ENCODE data around the gene ERVV-1. TPM values are rescaled to one million over a fixed set of nuclear protein-coding genes. Genes with fewer than 3 reads are reported as not detected.

ERVV-1 gene
- total and polyA plus RNA-seq, 2 donors (not counting 3 experiments of a cell fraction or from before 2014, with no cell fraction given), result not detected

DNA sequence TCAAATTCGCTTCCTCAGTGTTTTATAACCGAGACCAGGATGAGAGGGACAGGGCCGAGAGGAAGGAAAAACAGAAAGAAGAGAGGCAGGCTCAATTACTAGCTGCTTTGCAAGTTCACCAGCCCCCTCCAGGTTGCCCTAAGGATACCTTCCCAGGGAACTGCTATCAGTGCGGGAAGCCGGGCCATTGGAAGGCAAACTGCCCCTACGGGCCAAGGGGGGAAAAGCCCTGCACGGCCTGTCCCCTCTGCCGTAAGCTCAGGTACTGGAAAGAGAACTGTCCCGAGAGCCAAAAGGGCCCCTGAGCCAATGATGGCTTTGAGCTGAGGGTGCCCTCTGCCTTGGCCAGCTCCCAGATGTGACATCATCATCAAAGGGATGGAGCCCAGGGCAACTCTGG is 3.2 kb upstream of the ERVV-1 start:
- H3K9ac ChIP-seq (replicated peaks; ENCODE audit: extremely low read depth, insufficient read depth, low read length), result no peak overlapping the region
- H3K9me3 ChIP-seq (replicated peaks; ENCODE audit: control insufficient read depth, insufficient read depth, low read length), result no peaks in the 10 kb centered on the region
- dilution Hi-C loops (cut with MboI; ENCODE audit: extremely low pct_ligation_motif_present, low sequenced_read_pairs) (no loop called here), intact Hi-C loops (cut with micrococcal nuclease) (no loop called here)
- no TSS peak for BruUV-seq (replicated peaks)
- H3K79me2 ChIP-seq (ENCODE audit: control insufficient read depth, insufficient read depth, low read length), result no peaks in the 10 kb centered on the region
- no peak overlapping the region for H3K27ac ChIP-seq (ENCODE audit: insufficient read depth, low read depth, low read length)
- POLR2A ChIA-PET, result no interaction called here
- H2AFZ ChIP-seq (ENCODE audit: low read depth, low read length), result no peak overlapping the region
- FAIRE-seq, result no peak
- H3K36me3 ChIP-seq (ENCODE audit: control insufficient read depth in 2 of 2, extremely low read depth in 1 of 2, insufficient read depth in 2 of 2, low read length in 2 of 2), result no peaks in the 10 kb centered on the region
- no peaks in the 10 kb centered on the region for H3K4me1 ChIP-seq (ENCODE audit: control insufficient read depth, extremely low read depth, insufficient read depth, low read length)
- no peak overlapping the region for H3K4me3 ChIP-seq (replicated peaks in 1 of 3; ENCODE audit: insufficient read depth in 1 of 3, low read depth in 1 of 3, low read length in 3 of 3)
- no peak overlapping the region for H3K4me2 ChIP-seq (ENCODE audit: insufficient read depth, low read length)
- no peaks in the 10 kb centered on the region for H3K9me1 ChIP-seq (replicated peaks; ENCODE audit: control insufficient read depth, extremely low read depth, insufficient read depth, low read length)
- H3K27me3 ChIP-seq (ENCODE audit: control insufficient read depth in 2 of 2, insufficient read depth in 2 of 2, low read length in 2 of 2), result no peaks in the 10 kb centered on the region
- CTCF ChIA-PET, result no interaction called here
- TF ChIP-seq POLR2A (IDR thresholded peaks at IDR 0.05; ENCODE audit: low read depth, low read length) (no peak), MYC (IDR thresholded peaks at IDR 0.05; ENCODE audit: low read depth, low read length) (no peak), POLR2AphosphoS5 (IDR thresholded peaks at IDR 0.05; ENCODE audit: insufficient read depth, low read depth, low read length) (no peak), MAX (IDR thresholded peaks at IDR 0.05; ENCODE audit: insufficient read depth, insufficient read length) (no peak), GATA2 (IDR thresholded peaks at IDR 0.05; ENCODE audit: insufficient read depth, insufficient read length, low read depth, low read length) (no peak), EZH2 (IDR thresholded peaks at IDR 0.05; ENCODE audit: borderline replicate concordance, low read depth, low read length, severe bottlenecking) (no peak), FOS (IDR thresholded peaks at IDR 0.05; ENCODE audit: borderline replicate concordance, insufficient read depth, low read length) (no peak), JUN (IDR thresholded peaks at IDR 0.05; ENCODE audit: borderline replicate concordance, insufficient read depth, insufficient read length, low read depth) (no peak)
- TF ChIP-seq, protein P1, sequence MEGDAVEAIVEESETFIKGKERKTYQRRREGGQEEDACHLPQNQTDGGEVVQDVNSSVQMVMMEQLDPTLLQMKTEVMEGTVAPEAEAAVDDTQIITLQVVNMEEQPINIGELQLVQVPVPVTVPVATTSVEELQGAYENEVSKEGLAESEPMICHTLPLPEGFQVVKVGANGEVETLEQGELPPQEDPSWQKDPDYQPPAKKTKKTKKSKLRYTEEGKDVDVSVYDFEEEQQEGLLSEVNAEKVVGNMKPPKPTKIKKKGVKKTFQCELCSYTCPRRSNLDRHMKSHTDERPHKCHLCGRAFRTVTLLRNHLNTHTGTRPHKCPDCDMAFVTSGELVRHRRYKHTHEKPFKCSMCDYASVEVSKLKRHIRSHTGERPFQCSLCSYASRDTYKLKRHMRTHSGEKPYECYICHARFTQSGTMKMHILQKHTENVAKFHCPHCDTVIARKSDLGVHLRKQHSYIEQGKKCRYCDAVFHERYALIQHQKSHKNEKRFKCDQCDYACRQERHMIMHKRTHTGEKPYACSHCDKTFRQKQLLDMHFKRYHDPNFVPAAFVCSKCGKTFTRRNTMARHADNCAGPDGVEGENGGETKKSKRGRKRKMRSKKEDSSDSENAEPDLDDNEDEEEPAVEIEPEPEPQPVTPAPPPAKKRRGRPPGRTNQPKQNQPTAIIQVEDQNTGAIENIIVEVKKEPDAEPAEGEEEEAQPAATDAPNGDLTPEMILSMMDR (IDR thresholded peaks at IDR 0.05; ENCODE audit: extremely low read depth in 1 of 2, insufficient read depth in 1 of 2, low read depth in 1 of 2, low read length in 2 of 2), result no peak
- DNase-seq (ENCODE audit: low read depth, low spot score), result no peak
- no peaks in the 10 kb centered on the region for H4K20me1 ChIP-seq (replicated peaks; ENCODE audit: control insufficient read depth, extremely low read depth, insufficient read depth, low read length)
